DND-41 (cell line): ENCODE results near the gene MATN1.

Experiments used
- CTCF ChIP-seq: IDR thresholded peaks from 2 replicates; pipeline ENCODE4 v1.5.1; 2012; ENCODE audit warnings: borderline replicate concordance, low read length, moderate library complexity, mild to moderate bottlenecking; ENCODE audit not compliant: poor library complexity, severe bottlenecking; ENCODE audit errors: extremely low read depth
- EZH2 ChIP-seq: IDR thresholded peaks from 3 replicates; pipeline ENCODE4 v1.6.1; 2012; ENCODE audit warnings: borderline replicate concordance, low read depth, mild to moderate bottlenecking, moderate library complexity, low read length, inconsistent platforms; ENCODE audit not compliant: severe bottlenecking

- TF ChIP-seq CTCF (no peak), EZH2 (no peak)
Measured at GRCh38 chr1:30675289-30675688, 48.1 kb downstream of the MATN1 start.
